Measurements from ENCODE around the gene PGD.
A peak's percentile ranks its signal among the peaks of the same experiment; 100 is the strongest.
"Not testable (repeated sequence)": the region's sequence is repeated elsewhere in the genome, so short reads cannot be mapped to it uniquely, and the experiment has no call there.

The PGD gene

DNA sequence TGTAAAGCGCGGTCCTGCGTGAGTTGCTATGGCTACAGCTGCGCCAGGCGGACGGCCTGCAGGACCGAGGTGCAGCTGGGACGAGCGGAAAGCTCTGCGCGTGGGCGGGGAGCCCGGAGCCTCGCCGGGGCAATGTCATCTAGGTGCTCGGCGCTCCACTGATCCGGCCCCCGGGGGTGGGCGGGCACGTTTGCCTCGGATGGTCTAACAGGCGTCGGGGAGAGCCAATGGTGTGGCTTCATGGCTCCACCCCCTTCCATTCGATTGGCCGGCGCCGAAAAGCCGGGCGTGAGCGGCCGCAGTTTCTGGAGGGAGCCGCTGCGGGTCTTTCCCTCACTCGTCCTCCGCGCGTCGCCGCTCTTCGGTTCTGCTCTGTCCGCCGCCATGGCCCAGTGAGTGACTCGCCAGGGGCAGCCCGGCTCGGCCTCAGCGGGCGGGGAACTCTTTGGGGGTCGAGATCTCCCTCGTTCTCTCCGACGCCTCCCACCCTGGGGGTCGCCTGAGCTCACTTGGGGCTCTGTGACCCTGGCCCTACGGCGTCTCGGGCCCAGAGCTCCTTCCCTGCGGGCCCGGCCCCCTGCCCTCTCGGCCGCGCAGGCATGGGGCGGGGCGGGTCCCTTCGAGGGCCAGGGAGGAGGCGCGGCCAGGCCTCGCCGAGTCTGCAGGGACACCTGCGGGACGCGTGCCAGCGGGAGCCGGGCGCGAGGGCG is at the start of gene PGD:
PGD (plus strand) TSS at position 331 of the 710 bp plus-strand sequence; CDS start at position 385, 54 bp downstream.
- DNase-seq, result peak; percentile 97

DNA sequence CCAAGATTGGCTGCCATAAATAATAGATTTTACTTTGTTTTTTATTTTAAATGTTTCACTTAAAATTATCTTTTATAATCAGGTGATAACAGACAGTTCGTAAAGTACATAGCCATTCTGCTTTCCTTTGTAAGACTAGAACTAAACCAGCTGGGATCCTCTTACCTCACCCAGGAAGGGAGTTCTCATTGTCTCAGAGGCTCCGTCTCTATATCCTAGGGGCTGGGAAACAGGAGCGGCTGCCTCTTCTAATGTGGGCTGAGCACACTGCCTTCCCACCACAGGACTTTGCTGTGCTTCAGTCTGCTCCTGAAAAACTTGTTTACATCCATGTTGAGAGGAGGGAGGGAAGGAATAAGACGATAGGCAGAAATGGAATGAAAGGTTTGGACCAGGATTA is 45.6 kb upstream of the PGD start:
- DNase-seq, result no peak

DNA sequence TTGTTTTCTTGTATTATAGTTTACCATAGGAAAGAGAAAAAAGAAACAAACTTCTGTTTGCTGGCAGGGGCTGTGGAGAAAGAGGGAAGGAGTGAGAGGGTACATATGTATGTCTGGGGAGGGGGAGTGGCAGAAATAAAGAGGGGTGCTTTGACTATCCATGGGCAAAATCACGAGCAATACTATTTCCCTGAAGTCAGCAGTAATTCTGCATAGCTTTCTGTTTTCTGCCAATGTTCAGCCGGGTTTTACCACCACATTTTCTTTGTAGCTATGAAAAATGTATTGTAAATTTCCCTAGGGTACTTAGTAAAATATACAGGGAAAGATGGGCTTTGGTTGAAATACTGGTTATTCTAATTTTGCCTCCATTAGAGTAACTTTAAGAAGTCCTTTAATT is 45.2 kb upstream of the PGD start:
- no peak for DNase-seq

DNA sequence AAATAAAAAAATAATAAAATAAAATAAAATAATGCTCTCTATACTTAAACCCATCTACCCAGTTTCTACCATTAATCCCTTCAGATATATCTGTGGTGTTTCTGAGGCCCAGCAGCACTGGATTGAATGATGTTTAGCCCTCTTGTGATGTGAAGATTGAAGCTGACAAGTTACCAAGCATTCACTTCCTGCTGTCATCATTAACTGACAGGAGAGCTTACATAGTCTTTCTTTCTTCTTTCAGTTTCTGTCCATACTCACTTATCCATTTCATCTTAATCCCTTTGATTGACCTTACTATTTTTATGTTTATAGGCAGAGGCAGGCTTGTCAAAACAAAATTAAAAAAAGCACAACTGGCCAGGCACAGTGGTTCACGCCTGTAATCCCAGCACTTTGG is 38.8 kb upstream of the PGD start:
- no peak for DNase-seq

- DNase-seq, result no peak
These were observed 37.3 kb upstream of the PGD start for GRCh38 chr1:10361515-10361914.

- DNase-seq, result no peak
These were observed 30.7 kb upstream of the PGD start for GRCh38 chr1:10368194-10368593.

- DNase-seq, result no peak
These were observed 24.4 kb upstream of the PGD start for GRCh38 chr1:10374442-10374860.

GRCh38 chr1:10377365-10378029 is 21.4 kb upstream of the PGD start:
- DNase-seq, result not testable (repeated sequence)

DNA sequence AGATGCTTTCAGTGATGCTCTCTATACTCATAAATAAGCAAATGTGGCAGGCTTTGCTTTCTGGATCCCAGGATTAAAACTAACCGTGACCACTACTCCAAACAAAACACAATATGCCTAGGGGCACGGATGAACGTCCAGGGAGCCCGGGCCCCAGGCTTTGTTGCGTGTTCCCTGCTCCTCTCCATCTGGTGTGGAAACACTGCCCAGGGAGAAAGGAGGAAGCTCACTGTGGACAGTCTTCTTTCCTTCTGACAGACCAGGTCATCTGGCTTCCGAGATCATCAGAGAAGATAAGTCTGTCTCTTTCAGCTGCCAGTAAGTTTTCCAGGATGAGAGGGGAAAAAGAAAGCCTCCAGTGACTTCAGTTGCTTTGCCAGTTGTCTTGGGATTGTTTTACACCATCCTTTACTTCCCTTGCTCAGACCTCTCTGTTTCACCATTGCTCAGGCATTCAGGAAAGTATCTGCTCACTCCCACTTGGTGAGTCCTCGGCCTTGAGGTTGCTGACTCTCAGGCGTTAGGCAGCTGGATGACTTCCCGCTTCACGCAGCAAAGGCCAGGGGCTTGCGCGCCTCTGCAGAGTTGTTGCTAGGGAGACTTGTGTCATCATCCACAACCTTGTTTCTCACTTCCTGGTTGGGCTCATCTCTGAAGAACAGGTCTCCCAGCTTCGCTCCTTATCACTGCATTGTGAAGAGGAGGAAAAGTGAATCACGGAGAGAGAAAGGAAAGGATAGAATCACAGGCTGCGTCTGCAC is 20.6 kb upstream of the PGD start:
- no peak for DNase-seq

DNA sequence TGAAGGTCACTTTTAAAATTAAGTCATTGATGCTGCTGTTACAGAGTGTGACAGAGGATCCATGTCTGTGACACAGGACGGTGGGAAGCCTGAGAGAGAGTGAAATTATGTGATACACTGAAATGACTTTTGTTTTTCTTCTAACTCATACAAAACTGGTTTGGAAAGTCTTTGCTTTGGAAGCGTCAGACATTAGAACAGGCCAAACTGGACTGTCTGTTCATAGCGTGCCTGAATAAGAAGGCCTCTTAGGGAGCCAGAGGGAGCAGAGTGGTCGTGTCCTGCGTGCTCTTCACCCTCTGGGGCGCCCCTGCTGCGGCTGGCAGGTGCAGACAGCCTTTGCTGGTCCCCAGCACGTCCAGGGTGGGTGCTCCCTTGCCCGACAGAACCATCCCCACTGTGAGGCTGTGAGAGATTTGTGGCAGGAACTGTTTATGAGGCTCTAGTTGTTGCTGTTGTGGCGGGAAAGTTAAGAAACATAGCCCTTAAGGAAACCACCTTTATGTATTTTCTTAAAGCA is 19.7 kb upstream of the PGD start:
- no peak for DNase-seq

- no peak for DNase-seq
These were observed 19.2 kb upstream of the PGD start for GRCh38 chr1:10379676-10380075.

GRCh38 chr1:10380594-10381275 is 18.1 kb upstream of the PGD start:
- no peak for DNase-seq

DNA sequence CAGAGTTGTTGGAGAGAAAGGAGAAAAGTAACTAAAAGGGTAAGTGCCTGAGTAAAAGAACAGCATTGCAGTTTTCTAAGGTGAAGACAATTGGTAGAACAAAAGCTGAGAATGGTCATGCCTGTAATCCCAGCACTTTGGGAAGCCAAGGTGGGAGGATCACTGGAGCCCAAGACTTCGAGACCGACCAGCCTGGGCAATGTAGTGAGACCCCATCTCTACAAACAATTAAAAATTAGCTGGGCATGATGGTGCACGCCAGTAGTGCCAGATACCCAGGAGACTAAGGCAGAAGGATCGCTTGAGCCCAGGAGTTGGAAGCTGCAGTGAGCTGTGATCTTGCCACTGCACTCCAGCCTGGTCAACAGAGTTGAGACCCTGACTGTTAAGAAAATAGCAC is 15.2 kb upstream of the PGD start:
- DNase-seq, result no peak

- DNase-seq, result no peak
These were observed 14.6 kb upstream of the PGD start for GRCh38 chr1:10384219-10384618.

DNA sequence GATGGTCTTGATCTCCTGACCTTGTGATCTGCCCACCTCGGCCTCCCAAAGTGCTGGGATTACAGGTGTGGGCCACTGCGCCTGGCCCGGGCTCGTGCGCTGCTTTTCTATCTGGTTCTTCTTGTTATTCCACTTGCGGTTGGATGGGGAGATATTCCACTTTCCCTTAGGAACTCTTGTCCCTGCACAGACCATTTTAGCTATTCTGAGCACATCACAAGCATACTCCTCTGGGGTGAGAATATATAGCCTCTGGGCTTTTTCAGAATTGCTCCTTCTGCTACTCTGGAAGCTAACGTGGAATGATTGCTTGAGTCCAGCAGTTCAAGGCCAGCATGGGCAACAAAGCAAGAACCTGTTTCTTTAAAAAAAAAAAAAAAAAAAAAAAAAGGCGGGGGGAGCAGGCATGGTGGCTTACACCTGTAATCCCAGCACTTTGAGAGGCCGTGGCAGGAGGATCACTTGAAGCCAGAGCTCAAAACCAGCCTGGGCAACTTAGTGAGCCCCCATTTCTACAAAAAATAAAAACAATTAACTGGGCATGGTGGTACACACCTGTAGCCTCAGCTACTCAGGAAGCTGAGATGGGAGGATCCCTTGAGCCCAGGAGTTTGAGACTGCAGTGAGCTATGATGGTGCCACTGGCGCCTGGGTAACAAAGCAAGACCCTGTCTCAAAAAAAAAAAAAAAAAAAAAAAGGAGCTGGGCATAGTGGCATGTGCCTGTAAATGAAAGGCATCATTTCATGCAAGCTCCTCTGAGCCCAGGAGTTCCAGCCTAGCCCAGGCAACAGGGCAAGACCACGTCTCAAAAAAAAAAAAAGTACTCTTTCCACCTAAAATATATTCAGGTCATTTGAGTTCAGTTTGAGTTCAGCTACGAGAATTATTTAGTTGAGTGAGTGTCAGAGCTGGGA is 11.8 kb upstream of the PGD start:
- DNase-seq, result no peak

GRCh38 chr1:10387677-10388386 is 11.0 kb upstream of the PGD start:
- no peak for DNase-seq

DNA sequence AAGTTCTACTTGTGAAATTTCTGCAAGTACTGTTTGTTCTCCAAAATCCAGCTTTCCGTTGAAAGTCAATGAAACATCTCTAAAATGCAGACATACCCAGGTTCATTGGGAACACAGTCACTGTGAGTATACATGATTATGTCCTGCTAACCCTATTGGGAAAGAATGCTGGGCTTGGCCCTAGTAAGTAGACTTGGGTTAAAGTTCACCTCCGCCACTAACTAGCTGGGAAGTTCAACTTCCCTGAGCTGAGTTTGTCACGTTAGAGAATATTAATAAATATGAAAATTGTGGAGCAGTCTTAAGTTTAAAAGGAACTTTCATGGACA is 10.5 kb upstream of the PGD start:
- DNase-seq, result no peak

DNA sequence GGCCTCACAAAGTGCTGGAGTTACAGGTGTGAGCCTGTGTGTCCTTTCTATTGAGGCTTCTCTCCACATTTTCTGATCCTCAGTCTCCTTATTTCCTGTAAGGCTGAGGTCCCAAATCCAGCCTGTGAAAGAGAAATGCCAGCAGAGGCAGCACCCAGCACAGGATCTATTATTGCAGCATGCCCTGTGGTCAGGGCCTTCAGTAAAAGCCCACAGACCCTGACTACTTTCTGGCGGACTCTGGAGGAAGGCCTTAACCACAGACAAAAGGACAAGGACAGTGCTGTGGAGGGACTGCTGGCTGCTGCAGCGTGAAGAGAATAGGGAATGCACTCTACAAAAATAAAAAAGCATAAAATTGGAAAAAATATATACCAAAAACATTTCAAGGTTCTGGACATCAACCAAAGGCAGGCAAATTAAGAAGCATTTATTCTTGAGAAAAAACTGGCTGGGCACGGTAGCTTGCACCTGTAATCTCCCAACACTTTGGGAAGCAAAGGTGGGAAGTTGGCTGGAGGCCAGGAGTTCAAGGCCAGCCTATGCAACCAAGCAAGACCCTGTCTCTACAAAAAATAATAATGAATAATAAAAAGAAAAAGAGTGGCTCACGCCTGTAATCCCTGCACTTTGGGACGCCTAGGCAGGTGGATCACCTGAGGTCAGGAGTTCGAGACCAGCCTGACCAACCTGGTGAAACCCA is 9.4 kb upstream of the PGD start:
- no peak for DNase-seq

- DNase-seq, result no peak
These were observed 2.0 kb upstream of the PGD start for GRCh38 chr1:10396870-10397269.

DNA sequence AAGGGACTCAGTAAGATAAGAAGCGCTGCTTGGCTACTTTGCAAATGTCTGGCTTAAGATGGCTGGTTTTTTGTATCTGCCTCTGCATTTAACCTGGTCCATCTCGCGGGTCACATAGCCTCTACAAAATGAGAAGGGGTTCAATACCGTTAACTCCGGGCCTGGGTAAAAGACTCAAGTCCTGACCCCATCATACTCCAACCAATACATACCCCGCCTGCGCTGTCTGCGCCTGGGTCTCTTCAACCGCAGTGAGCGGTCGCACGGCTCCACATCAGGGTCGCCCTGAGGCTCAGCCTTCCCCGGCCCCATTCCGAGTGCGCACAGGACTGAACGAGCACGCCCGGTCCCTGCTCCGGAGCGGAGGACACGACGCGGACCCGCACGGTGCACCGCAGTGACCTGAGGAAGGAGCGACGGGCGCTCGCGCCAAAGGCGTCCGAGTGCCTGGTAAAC is 558 bp upstream of the PGD start:
- no peak for DNase-seq

DNA sequence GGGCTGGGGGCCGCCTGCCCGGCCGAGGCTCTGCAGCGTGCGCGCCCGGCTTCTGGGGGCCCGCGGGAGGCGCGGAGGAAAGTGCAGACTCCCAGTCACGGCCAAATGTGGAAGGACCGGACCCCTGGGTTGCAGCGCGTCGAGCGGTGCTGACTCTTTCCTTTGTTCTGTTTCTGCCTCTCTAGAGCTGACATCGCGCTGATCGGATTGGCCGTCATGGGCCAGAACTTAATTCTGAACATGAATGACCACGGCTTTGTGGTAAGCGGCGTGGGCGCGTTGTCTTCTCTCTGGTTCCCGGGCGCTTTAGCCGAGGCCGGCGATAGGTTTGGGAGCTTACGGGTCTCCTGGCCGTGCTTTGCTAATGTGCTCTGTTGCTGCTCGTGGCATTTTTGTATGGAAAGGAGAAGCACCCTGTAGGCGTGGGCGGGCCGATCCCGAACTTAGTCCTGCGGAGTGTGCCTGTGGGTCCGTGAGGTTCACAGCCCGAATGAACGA is 629 bp downstream of the PGD start:
- DNase-seq, result peak; percentile 34
